Measurements from ENCODE around the gene ACRBP.

- TF ChIP-seq, protein P1, sequence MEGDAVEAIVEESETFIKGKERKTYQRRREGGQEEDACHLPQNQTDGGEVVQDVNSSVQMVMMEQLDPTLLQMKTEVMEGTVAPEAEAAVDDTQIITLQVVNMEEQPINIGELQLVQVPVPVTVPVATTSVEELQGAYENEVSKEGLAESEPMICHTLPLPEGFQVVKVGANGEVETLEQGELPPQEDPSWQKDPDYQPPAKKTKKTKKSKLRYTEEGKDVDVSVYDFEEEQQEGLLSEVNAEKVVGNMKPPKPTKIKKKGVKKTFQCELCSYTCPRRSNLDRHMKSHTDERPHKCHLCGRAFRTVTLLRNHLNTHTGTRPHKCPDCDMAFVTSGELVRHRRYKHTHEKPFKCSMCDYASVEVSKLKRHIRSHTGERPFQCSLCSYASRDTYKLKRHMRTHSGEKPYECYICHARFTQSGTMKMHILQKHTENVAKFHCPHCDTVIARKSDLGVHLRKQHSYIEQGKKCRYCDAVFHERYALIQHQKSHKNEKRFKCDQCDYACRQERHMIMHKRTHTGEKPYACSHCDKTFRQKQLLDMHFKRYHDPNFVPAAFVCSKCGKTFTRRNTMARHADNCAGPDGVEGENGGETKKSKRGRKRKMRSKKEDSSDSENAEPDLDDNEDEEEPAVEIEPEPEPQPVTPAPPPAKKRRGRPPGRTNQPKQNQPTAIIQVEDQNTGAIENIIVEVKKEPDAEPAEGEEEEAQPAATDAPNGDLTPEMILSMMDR (conservative IDR thresholded peaks at IDR 0.05; ENCODE audit: low read depth, low read length): no peak
- no peak for TF ChIP-seq EZH2phosphoT487 (IDR thresholded peaks at IDR 0.05; ENCODE audit: borderline replicate concordance, low read length)
Observed at GRCh38 chr12:6612652-6613014, 34.6 kb downstream of the ACRBP start.

Measured in PC-3 (cell line).